Lower leg skin (tissue), 4 donors: Measurements from ENCODE around the gene CBX3. TPM values are rescaled to one million over a fixed set of nuclear protein-coding genes. Genes with fewer than 3 reads are reported as not detected.

Experiments used
- DNase-seq, 2 donors: peaks; one replicate each; pipeline ENCODE4 v3.0.0-alpha.2; 2019; ENCODE audit warnings: low spot score in 2 of 2
- H3K4me3 ChIP-seq: fragments of 200-600 bp; sonication (generic); 2 replicates; pipeline ENCODE4 v1.5.1; 2017; ENCODE audit warnings: mild to moderate bottlenecking, low read depth; ENCODE audit not compliant: poor library complexity, severe bottlenecking
- CTCF ChIP-seq, 3 donors: fragments of 450-650 bp; IDR thresholded peaks; one replicate each; pipeline ENCODE4 v1.5.1; 2016; ENCODE audit warnings: antibody characterized with exemption in 3 of 3, mild to moderate bottlenecking in 3 of 3, moderate library complexity in 2 of 3
- POLR2A ChIP-seq, 2 donors: fragments of 450-650 bp; IDR thresholded peaks; one replicate each; pipeline ENCODE4 v1.6.1; 2016 to 2017; ENCODE audit warnings: antibody characterized with exemption in 2 of 2, mild to moderate bottlenecking in 1 of 2, moderate library complexity in 1 of 2
- WGBS, 2 donors: methylation state at CpG; one replicate each; pipeline ENCODE4 v1.1.5; 2018; 5-methylcytosine and 5-hydroxymethylcytosine counted together
- intact Hi-C: fragments of 100-400 bp; cut with DNase I; formaldehyde crosslinking; loops from one replicate; pipeline ENCODE4 v1.15.0; 2023; ENCODE audit warnings: low total_unique reads
- total RNA-seq, 4 donors: library from RNA; depleted of rRNA; stranded (reverse); fragments of >200 nt; gene quantifications; one replicate each; pipeline ENCODE4 v1.1.0, GENCODE V29; 2016

CBX3 gene
- total RNA-seq, 4 donors from 2014 or later = 43.1 to 60.5 (median 51.9) TPM

- 67 to 71% methylated on average over 7 of the region's 7 CpGs for whole genome bisulfite sequencing, 2 donors
- intact Hi-C loops = no loop called here
- H3K4me3 ChIP-seq = no peak overlapping the region
- no peak for DNase-seq
- TF ChIP-seq POLR2A (IDR thresholded peaks at IDR 0.05) (no peak), CTCF (IDR thresholded peaks at IDR 0.05) (no peak)
These were observed 23.1 kb upstream of the CBX3 start for GRCh38 chr7:26178272-26178960.

GRCh38 chr7:26179422-26179821, 22.1 kb upstream of the CBX3 start:
- intact Hi-C loops = no loop called here
- no peak overlapping the region for H3K4me3 ChIP-seq
- 68 to 82% methylated on average over 5 of the region's 5 CpGs for WGBS, 2 donors
- TF ChIP-seq CTCF (IDR thresholded peaks at IDR 0.05) (no peak), POLR2A (IDR thresholded peaks at IDR 0.05) (no peak)
- no peak for DNase-seq

- no peak for TF ChIP-seq CTCF (IDR thresholded peaks at IDR 0.05)
- no peak for TF ChIP-seq POLR2A (IDR thresholded peaks at IDR 0.05)
- intact Hi-C loops = no loop called here
- H3K4me3 ChIP-seq = no peak overlapping the region
- WGBS, 2 donors = 64 to 65% methylated on average over 8 of the region's 8 CpGs
- DNase-seq = no peak
These were observed 21.6 kb upstream of the CBX3 start for GRCh38 chr7:26179826-26180497.

- WGBS, 2 donors = 71 to 74% methylated on average over 5 of the region's 5 CpGs
- no peak for DNase-seq
- intact Hi-C loops = no loop called here
- H3K4me3 ChIP-seq = no peak overlapping the region
- no peak for TF ChIP-seq POLR2A (IDR thresholded peaks at IDR 0.05)
- no peak for TF ChIP-seq CTCF (IDR thresholded peaks at IDR 0.05)
These were observed 20.8 kb upstream of the CBX3 start for GRCh38 chr7:26180792-26181198.

GRCh38 chr7:26181474-26182227, 19.9 kb upstream of the CBX3 start:
- 60 to 71% methylated on average over 3 of the region's 3 CpGs for WGBS, 2 donors
- intact Hi-C loops = no loop called here
- TF ChIP-seq POLR2A (IDR thresholded peaks at IDR 0.05) (no peak), CTCF (IDR thresholded peaks at IDR 0.05) (no peak)
- no peak for DNase-seq
- no peak overlapping the region for H3K4me3 ChIP-seq
